ENCODE measurements around the gene PSD2. TPM values are rescaled to one million over a fixed set of nuclear protein-coding genes. Genes with fewer than 3 reads are reported as not detected.
"Not testable (repeated sequence)": the region's sequence is repeated elsewhere in the genome, so short reads cannot be mapped to it uniquely, and the experiment has no call there.

PSD2 gene
- total RNA-seq, 1 donor from 2014 or later = 0.14 TPM

DNA sequence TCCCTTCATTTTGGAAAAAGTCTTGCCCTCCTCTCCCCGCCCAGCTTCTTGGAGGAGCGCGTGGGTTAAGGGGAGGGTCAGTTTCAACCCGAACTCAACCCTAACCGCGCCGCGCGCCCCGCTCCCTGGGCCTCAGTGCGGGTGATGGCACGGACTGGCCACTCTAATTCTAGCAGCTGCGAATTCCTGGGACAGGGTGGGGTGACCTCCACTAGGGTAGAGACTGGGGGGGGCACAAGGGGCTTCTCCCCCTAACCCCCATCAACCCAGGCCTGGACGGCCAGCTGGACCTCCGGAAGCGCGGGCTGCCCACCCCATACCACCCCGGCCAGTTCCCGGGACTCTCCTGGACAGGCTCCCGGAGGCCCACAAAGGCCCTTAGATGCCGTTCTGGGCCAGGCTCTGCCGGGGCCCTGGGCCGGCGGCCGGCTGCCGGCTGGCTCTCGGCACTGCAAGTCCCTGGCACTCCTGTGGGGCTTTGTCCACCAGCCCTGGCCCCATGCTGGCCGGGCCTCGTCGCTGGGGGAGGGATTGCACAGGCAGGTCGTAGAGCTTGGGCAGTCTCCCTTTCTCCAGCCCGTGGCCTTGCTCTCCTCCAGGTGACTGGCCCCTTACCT, 7.2 kb upstream of the PSD2 start:
- Mint-ChIP-seq H3K27me3 (peaks cover 75% of the 10 kb centered on the region), H3K27ac (no peak overlapping the region), H3K9me3 (ENCODE audit: low read depth) (no peaks in the 10 kb centered on the region), H3K36me3 (ENCODE audit: insufficient read depth) (no peaks in the 10 kb centered on the region), H3K4me1 (ENCODE audit: low read depth) (peaks cover 1% of the 10 kb centered on the region), H3K4me3 (ENCODE audit: low read depth) (peak overlapping the region; percentile 69)
- no peak for DNase-seq (ENCODE audit: low spot score, unreplicated experiment)
- TF ChIP-seq, protein P1, sequence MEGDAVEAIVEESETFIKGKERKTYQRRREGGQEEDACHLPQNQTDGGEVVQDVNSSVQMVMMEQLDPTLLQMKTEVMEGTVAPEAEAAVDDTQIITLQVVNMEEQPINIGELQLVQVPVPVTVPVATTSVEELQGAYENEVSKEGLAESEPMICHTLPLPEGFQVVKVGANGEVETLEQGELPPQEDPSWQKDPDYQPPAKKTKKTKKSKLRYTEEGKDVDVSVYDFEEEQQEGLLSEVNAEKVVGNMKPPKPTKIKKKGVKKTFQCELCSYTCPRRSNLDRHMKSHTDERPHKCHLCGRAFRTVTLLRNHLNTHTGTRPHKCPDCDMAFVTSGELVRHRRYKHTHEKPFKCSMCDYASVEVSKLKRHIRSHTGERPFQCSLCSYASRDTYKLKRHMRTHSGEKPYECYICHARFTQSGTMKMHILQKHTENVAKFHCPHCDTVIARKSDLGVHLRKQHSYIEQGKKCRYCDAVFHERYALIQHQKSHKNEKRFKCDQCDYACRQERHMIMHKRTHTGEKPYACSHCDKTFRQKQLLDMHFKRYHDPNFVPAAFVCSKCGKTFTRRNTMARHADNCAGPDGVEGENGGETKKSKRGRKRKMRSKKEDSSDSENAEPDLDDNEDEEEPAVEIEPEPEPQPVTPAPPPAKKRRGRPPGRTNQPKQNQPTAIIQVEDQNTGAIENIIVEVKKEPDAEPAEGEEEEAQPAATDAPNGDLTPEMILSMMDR (IDR thresholded peaks at IDR 0.05; ENCODE audit: unreplicated experiment) = no peak

DNA sequence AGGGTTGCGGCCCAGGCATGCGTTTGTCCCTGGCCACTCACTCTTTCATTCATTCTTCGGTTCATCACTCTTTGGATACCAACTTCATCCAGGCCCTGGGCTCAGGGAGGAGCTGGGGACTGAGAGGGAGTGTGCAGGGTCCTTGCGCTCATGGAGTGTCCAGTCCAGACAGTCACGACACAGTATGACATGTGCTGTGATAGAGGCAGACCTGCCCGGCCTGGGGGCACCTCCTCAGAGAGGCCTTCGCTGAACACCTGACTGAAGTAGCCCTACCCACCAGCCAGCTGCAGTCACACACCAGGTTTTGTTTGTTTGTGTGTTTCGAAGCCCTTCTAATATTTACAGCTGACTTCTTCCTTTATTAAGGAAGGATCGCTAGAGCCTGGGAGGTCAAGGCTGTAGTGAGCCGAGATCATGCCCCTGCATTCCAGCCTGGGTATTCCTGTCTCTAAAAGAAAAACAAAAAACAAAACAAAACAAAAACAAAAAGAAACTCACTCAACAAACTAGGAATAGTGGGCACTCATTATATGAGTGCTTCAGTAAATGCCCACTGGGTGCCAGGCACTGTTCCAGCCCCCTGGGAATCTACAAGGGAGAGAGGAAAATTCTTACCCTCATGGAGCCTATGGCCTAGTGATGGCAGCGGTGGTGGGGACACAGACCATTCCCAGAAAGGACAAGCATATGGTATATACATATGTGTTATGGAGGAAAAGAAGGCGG, 6.3 kb upstream of the PSD2 start:
- no peak overlapping the region for H3K27ac Mint-ChIP-seq
- no peaks in the 10 kb centered on the region for H3K36me3 Mint-ChIP-seq (ENCODE audit: insufficient read depth)
- H3K9me3 Mint-ChIP-seq (ENCODE audit: low read depth) = no peaks in the 10 kb centered on the region
- peaks cover 77% of the 10 kb centered on the region for H3K27me3 Mint-ChIP-seq
- H3K4me3 Mint-ChIP-seq (ENCODE audit: low read depth) = peak overlapping the region; percentile 35
- DNase-seq (ENCODE audit: low spot score, unreplicated experiment) = no peak
- TF ChIP-seq, protein P1 (IDR thresholded peaks at IDR 0.05; ENCODE audit: unreplicated experiment) = no peak
- H3K4me1 Mint-ChIP-seq (ENCODE audit: low read depth) = peaks cover 1% of the 10 kb centered on the region

DNA sequence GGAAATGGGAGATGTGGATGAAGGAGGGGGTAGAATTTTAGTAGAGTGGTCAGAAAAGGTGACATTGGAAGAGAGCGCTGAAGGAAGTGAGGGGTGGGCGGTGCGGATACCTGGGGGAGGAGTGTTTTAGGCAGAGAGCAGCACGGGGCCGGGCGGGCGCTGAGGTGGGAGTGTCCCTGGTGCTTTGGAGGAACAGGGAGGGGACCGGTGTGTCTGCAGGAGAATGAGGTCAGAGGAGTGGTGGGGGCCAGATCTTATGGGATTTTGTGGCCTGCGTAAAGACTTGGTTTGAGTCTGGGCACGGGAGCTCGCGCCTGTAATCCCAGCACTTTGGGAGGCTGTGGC, 5.8 kb upstream of the PSD2 start:
- Mint-ChIP-seq H3K4me1 (ENCODE audit: low read depth) (peaks cover 1% of the 10 kb centered on the region), H3K36me3 (ENCODE audit: insufficient read depth) (no peaks in the 10 kb centered on the region), H3K4me3 (ENCODE audit: low read depth) (no peak overlapping the region), H3K9me3 (ENCODE audit: low read depth) (no peaks in the 10 kb centered on the region), H3K27me3 (peaks cover 77% of the 10 kb centered on the region), H3K27ac (no peak overlapping the region)
- DNase-seq (ENCODE audit: low spot score, unreplicated experiment) = no peak
- TF ChIP-seq, protein P1 (IDR thresholded peaks at IDR 0.05; ENCODE audit: unreplicated experiment) = no peak

DNA sequence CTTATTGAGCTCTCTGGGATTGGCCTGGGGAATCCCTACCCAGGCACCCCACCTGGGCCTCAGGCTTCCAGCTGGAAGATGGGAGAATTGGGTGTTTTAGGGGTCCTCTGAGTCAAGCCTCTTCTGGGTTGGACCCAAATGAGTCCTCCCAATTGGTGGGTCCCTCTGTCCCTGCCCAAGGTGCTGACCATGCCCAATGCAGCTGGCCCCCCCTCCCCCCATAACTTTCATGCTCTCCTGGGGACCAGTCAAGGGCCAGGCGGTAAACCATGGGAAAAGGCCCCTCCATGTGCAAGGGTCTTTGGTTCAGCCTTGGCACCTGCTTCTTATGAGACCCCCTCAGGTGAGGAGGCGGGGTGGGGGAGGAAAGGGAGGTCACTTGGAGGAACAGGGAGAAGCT, 3.4 kb upstream of the PSD2 start:
- no peak overlapping the region for H3K4me3 Mint-ChIP-seq (ENCODE audit: low read depth)
- DNase-seq (ENCODE audit: low spot score, unreplicated experiment) = no peak
- TF ChIP-seq, protein P1 (IDR thresholded peaks at IDR 0.05; ENCODE audit: unreplicated experiment) = no peak
- no peak overlapping the region for H3K27ac Mint-ChIP-seq
- H3K36me3 Mint-ChIP-seq (ENCODE audit: insufficient read depth) = no peaks in the 10 kb centered on the region
- H3K4me1 Mint-ChIP-seq (ENCODE audit: low read depth) = peaks cover 1% of the 10 kb centered on the region
- H3K27me3 Mint-ChIP-seq = peaks cover 77% of the 10 kb centered on the region
- H3K9me3 Mint-ChIP-seq (ENCODE audit: low read depth) = no peaks in the 10 kb centered on the region

DNA sequence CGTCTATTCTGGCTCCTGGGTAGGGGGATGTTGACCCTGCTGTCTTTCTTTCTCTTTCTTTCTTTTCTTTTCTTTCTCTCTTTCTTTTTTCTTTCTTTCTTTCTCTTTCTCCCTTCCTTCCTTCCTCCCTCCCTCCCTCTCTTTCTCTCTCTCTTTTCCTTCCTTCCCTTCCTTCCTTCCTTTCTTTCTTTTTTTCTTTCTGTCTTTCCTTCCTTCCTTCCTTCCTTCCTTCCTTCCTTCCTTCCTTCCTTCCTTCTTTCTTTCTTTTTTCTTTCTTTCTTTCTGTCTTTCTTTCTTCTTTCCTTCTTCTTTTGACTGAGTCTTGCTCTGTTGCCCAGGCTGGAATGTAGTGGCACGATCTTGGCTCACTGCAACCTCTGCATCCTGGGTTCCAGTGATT, 3.0 kb upstream of the PSD2 start:
- H3K36me3 Mint-ChIP-seq (ENCODE audit: insufficient read depth); H3K9me3 Mint-ChIP-seq (ENCODE audit: low read depth); DNase-seq (ENCODE audit: low spot score, unreplicated experiment); H3K27ac Mint-ChIP-seq; H3K4me1 Mint-ChIP-seq (ENCODE audit: low read depth); H3K4me3 Mint-ChIP-seq (ENCODE audit: low read depth): not testable (repeated sequence)
- peaks cover 80% of the 10 kb centered on the region for H3K27me3 Mint-ChIP-seq
